Motor neuron (in vitro differentiated cells): ENCODE data around the gene ZNF148. TPM values are rescaled to one million over a fixed set of nuclear protein-coding genes. Genes with fewer than 3 reads are reported as not detected.

ENCODE experiments used
- ATAC-seq, 8 experiments: fragments of 200-7000 bp; cut with Tn5 transposase; replicated peaks in 6 of 8; 2 replicates each; pipeline ENCODE4 v1.8.0; 2021; ENCODE audit warnings: mild to moderate bottlenecking in 8 of 8, moderate library complexity in 8 of 8
- H3K27ac ChIP-seq, 2 donors: fragments of 250-450 bp; sonication (Bioruptor Pico); 2 replicates each; pipeline ENCODE4 v1.9.0; 2021; ENCODE audit warnings: antibody characterized with exemption in 2 of 2, mild to moderate bottlenecking in 2 of 2, moderate library complexity in 1 of 2
- H3K4me1 ChIP-seq, 2 donors: fragments of 250-450 bp; sonication (Bioruptor Pico); replicated peaks in 1 of 2; 2 replicates each; pipeline ENCODE4 v1.6.1; 2021; ENCODE audit warnings: antibody characterized with exemption in 2 of 2, mild to moderate bottlenecking in 2 of 2, moderate library complexity in 1 of 2
- H3K4me3 ChIP-seq, 5 donors: fragments of 250-450 bp; sonication (Bioruptor Pico); 2 replicates each; pipeline ENCODE4 v1.9.0; 2021; ENCODE audit warnings: antibody characterized with exemption in 5 of 5, mild to moderate bottlenecking in 5 of 5, moderate library complexity in 4 of 5
- WGBS, 10 experiments: fragments of 450-650 bp; shearing (Covaris generic); methylation state at CpG; one replicate each; pipeline ENCODE4 v1.0.0; 2022; 5-methylcytosine and 5-hydroxymethylcytosine counted together
- in situ Hi-C, 9 experiments: fragments of 400-800 bp; cut with MboI; loops; one replicate each; pipeline ENCODE4 v1.15.0; 2021; ENCODE audit warnings: low sequenced_read_pairs in 9 of 9, low pct_unique_long_range_greater_than_20kb in 2 of 9; ENCODE audit not compliant: unreplicated experiment in 9 of 9
- total RNA-seq, 8 experiments: library from RNA; unstranded; fragments of 300-600 nt; gene quantifications; 2 replicates each; pipeline versions ENCODE4 v1.2.3 to v1.2.4, GENCODE V29; 2022

ZNF148 gene
- total RNA-seq, 8 experiments from 2014 or later, result 17.8 to 38.3 (median 22.4) TPM

GRCh38 chr3:125366132-125366531 lies 9.0 kb downstream of the ZNF148 start:
- no peaks in the 10 kb centered on the region for H3K4me1 ChIP-seq
- no peak overlapping the region for H3K27ac ChIP-seq
- WGBS, 10 experiments, result 71 to 100% (median 92%) methylated on average over 1 to 2 of the region's 2 CpGs; no CpG with 5 or more reads in 1 of the 10 experiments
- in situ Hi-C loops, result no loop called here
- ATAC-seq, result no peak
- H3K4me3 ChIP-seq, result no peak overlapping the region

DNA sequence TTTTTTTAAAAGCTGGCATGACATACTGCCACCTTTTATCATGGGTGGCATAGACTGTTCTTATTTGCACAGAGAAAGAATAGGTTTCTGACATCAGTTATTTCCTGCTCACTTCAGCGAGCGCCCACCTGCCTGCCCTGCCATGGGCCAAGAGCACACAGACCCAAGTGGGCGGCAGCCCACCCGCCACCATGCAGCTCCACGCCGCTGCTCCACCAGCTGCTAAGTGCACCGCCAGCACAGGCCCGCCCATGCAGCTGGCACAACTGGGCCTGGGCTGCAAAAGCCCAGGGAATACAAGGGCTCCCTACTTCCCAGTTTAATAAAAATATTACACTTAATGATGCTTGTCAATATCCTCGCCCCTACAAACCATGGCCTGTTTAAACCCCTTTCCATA lies 15.4 kb downstream of the ZNF148 start:
- no peak for ATAC-seq
- Histone ChIP-seq H3K27ac (no peak overlapping the region), H3K4me1 (peaks cover 3 to 8% of the 10 kb centered on the region in 2 donors), H3K4me3 (no peak overlapping the region)
- in situ Hi-C loops, result no loop called here
- 63 to 100% (median 100%) methylated on average over 1 to 8 of the region's 9 CpGs for WGBS, 10 experiments

DNA sequence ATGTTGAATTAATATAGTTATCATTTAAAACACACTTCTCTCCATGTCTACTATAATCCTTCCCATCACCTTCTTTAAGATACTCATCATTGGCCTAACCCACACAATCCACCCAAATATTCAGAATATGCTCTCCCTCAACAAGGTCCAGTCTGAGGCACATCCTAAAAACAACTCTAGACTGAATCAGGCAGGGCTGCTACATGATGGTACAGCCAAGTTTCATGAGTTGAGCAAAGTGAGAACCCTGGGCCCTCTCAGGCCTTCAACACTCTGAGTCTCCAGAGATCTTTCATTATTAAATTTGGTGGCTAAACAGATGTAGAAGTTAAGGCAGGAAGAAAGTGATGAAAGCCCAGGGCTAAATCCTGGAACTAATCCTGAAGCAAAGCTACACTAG lies 16.2 kb downstream of the ZNF148 start:
- Histone ChIP-seq H3K4me3 (no peak overlapping the region), H3K27ac (no peak overlapping the region), H3K4me1 (peaks cover 3 to 8% of the 10 kb centered on the region in 2 donors)
- in situ Hi-C loops, result no loop called here
- no peak for ATAC-seq

DNA sequence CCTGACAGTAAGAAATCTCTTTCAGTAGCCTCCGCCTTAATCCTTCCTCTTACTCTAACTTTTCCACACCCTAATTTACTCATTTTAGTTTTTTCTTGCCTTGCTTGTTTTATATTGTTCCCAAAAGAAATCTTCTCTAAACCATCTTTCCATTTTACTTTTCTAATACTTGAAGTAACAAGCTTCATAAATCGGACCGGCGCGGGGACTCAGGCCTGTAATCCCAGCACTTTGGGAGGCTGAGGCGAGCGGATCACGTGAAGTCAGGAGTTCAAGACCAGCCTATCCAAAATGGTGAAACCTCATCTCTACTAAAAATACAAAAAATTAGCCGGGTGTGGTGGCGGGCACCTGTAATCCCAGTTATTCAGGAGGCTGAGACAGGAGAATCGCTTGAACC lies 17.3 kb downstream of the ZNF148 start:
- in situ Hi-C loops, result no loop called here
- H3K27ac ChIP-seq, result no peak overlapping the region
- 79 to 100% (median 90%) methylated on average over 4 to 11 of the region's 11 CpGs; no CpG with 5 or more reads in 1 of the 10 experiments for WGBS, 10 experiments
- peak in 1 of 8 experiments; percentile 24 for ATAC-seq
- H3K4me1 ChIP-seq, result peaks cover 3 to 8% of the 10 kb centered on the region in 2 donors
- peak overlapping the region; percentile 43 to 66 (median 53) for H3K4me3 ChIP-seq

GRCh38 chr3:125357032-125357658 lies 18.0 kb downstream of the ZNF148 start:
- WGBS, 10 experiments, result 0 to 60% (median 22%) methylated on average over 1 to 14 of the region's 52 CpGs; no CpG with 5 or more reads in 1 of the 10 experiments
- Histone ChIP-seq H3K4me3 (peak overlapping the region; percentile 43 to 66 (median 53)), H3K27ac (peak overlapping the region; percentile 49 to 82), H3K4me1 (peaks cover 3 to 8% of the 10 kb centered on the region in 2 donors)
- ATAC-seq, result peak; percentile 79 to 97 (median 93)
- in situ Hi-C loops, result no loop called here

GRCh38 chr3:125356140-125357026 lies 18.7 kb downstream of the ZNF148 start:
- Histone ChIP-seq H3K27ac (peak overlapping the region in 1 of 2 donors; percentile 82), H3K4me1 (peaks cover 3 to 8% of the 10 kb centered on the region in 2 donors), H3K4me3 (peak overlapping the region; percentile 43 to 66 (median 53))
- in situ Hi-C loops, result no loop called here
- ATAC-seq, result no peak
- WGBS, 10 experiments, result 18 to 100% (median 56%) methylated on average over 1 to 5 of the region's 5 CpGs

GRCh38 chr3:125353659-125354058 lies 21.5 kb downstream of the ZNF148 start:
- Histone ChIP-seq H3K4me3 (no peak overlapping the region), H3K27ac (no peak overlapping the region), H3K4me1 (peaks cover 3 to 8% of the 10 kb centered on the region in 2 donors)
- in situ Hi-C loops, result no loop called here
- no peak for ATAC-seq
- WGBS, 10 experiments, result 60 to 100% (median 99%) methylated on average over 1 to 3 of the region's 3 CpGs

DNA sequence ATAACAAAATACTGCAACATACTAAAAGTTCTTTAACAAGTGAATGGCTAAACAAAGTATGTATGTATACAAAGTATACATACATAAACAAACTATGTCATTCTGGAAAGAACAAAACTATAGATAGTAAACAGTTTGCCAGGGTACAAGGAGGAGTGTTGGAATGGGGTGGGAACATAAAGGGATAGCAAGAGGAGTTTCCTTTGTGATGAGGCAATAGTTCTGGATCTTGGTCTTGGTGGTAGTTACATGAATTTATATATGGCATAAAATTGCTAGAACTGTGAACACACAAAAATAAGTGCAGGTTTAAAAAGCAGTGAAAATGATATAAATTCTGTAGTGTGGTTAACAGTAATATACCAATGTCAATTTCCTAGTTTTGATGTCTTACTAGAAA lies 22.0 kb downstream of the ZNF148 start:
- H3K27ac ChIP-seq, result no peak overlapping the region
- no peak for ATAC-seq
- H3K4me3 ChIP-seq, result no peak overlapping the region
- in situ Hi-C loops, result no loop called here
- H3K4me1 ChIP-seq, result peaks cover 3 to 8% of the 10 kb centered on the region in 2 donors

DNA sequence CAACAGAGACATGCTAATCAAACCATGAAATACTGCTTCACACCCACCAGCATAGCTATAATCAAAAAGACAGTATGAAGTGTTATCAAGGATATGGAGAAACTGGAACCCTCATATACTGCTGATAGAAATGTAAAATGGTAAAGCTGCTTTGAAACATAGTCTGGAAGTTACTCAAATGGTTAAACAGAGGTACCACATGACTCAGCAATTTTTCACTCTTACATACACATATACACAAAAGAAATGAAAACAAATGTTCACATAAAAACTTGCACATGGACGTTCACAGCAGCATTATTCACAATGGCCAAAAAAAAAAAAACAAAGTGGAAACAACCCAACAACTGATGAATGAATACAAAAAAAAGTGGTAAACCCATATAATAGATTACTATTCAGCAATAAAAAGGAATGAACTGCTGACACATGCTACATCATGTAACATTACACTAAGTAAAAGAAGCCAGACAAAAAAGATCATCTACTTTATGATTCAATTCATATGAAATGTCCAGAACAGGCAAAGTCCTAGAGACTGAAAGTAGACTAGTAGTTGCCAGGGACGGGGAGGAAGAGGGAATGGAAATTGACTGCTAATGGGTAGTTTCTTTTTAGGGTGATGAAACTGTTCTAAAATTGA lies 23.2 kb downstream of the ZNF148 start:
- peak in 3 of 8 experiments; percentile 26 to 76 (median 50) for ATAC-seq
- peaks cover 3 to 8% of the 10 kb centered on the region in 2 donors for H3K4me1 ChIP-seq
- no peak overlapping the region for H3K4me3 ChIP-seq
- no peak overlapping the region for H3K27ac ChIP-seq
- WGBS, 10 experiments, result 0 to 86% (median 78%) methylated on average over 1 to 2 of the region's 2 CpGs; no CpG with 5 or more reads in 1 of the 10 experiments
- in situ Hi-C loops, result no loop called here

DNA sequence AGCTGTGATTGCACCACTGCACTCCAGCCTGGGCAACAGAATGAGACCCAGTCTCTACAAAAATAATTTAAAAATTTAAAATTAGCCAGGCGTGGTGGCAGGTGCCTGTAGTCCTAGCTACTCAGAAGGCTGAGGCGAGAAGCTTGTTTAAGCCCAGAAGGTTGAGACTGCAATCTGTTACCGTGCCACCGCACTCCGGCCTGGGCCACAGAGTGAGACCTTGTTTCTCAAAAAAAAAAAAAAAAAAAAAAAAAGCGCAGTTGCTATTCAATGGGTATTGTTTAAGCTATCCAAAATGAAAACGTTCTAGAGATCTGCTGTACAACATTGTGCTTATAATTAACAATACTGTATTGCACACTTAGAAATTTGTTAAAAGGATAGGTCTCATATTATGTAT lies 24.0 kb downstream of the ZNF148 start:
- in situ Hi-C loops, result no loop called here
- Histone ChIP-seq H3K4me1 (peaks cover 0 to 3% of the 10 kb centered on the region in 2 donors), H3K27ac (no peak overlapping the region), H3K4me3 (no peak overlapping the region)
- no peak for ATAC-seq
- 89 to 100% (median 98%) methylated on average over 1 to 7 of the region's 7 CpGs; no CpG with 5 or more reads in 1 of the 10 experiments for WGBS, 10 experiments

- WGBS, 10 experiments, result 77 to 100% (median 83%) methylated on average over 2 to 5 of the region's 5 CpGs
- no peak for ATAC-seq
- Histone ChIP-seq H3K4me3 (no peak overlapping the region), H3K4me1 (no peaks in the 10 kb centered on the region), H3K27ac (no peak overlapping the region)
- in situ Hi-C loops, result no loop called here
These were observed 24.5 kb downstream of the ZNF148 start for GRCh38 chr3:125350597-125350996.

DNA sequence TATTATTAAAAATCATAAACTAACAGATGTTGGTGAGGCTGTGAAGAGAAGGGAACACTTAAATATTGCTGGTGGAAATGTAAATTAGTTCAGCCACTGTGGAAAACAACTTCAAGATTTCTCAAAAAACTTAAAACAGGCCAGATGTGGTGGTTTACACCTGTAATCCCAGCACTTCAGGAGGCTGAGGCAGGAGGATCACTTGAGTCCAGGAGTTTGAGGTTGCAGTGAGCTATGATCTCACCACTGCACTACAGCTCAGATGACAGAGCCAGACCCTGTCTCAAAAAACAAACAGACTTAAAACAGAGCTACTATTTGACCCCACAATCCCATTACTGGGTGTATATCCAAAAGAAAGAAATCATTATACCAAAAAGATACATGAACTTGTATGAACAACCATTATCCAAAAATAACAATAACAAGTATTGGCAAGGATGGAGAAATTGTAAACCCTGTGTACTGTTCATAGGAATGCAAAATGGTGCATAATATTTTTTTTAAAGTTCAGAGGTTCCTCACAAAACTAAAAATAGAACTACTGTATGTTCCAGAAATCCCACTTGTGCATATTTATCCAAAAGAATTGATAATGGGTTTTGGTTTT lies 25.5 kb downstream of the ZNF148 start:
- H3K4me1 ChIP-seq, result no peaks in the 10 kb centered on the region
- ATAC-seq, result no peak
- no peak overlapping the region for H3K4me3 ChIP-seq
- no peak overlapping the region for H3K27ac ChIP-seq
- in situ Hi-C loops, result no loop called here

DNA sequence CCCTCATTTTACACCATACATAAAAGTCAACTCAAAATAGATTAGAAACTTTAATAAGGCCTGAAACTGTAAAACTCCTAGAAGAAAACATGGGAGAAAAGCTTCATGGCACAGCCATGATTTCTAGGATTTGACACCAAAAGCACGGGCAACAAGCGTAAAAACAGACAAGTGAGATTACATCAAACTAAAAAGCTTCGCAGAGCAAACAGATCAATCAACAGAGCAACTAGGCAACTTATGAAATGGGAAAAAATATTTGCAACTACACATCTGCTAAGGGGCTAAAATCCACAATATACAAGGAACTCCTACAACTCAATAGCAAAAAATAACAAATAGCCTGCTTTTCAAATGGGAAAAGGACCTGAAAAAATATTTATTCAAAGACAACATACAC lies 26.1 kb downstream of the ZNF148 start:
- H3K27ac ChIP-seq, result no peak overlapping the region
- H3K4me3 ChIP-seq, result no peak overlapping the region
- in situ Hi-C loops, result no loop called here
- WGBS, 10 experiments, result 79 to 100% (median 96%) methylated on average over 2 to 3 of the region's 3 CpGs
- ATAC-seq, result no peak
- no peaks in the 10 kb centered on the region for H3K4me1 ChIP-seq
